H1 (cell line): ENCODE measurements around the gene EVI2B. TPM values are rescaled to one million over a fixed set of nuclear protein-coding genes. Genes with fewer than 3 reads are reported as not detected.

Experiments used
- CTCF ChIA-PET: fragments of 300-600 bp; sonication (Branson Sonifier 250); formaldehyde crosslinking; loops from one replicate; lab custom pipeline; 2021; ENCODE audit not compliant: partially characterized antibody; lab: Charles Lee
- POLR2A ChIA-PET: fragments of 300-600 bp; sonication (Branson Sonifier 250); formaldehyde crosslinking; loops from one replicate; lab custom pipeline; 2021; ENCODE audit warnings: inconsistent platforms; ENCODE audit not compliant: partially characterized antibody; lab: Charles Lee
- DNase-seq, 2 experiments: peaks; one replicate each; pipeline versions ENCODE4 v3.0.0 to v3.0.0-alpha.2; 2010 to 2022; ENCODE audit warnings: low spot score in 2 of 2, low read depth in 1 of 2, mixed read lengths in 1 of 2
- FAIRE-seq: peaks from 2 replicates; lab custom pipeline; 2011; peaks lifted over from hg19 to GRCh38; lab: Jason Lieb, UNC
- H2AFZ ChIP-seq: 2 replicates; pipeline ENCODE4 v1.8.1; 2012; ENCODE audit warnings: low read length, inconsistent platforms
- H2AK5ac ChIP-seq: 2 replicates; pipeline ENCODE4 v1.6.1; 2013; ENCODE audit warnings: low read depth, low read length
- H2BK120ac ChIP-seq: replicated peaks from 2 replicates; pipeline ENCODE3; 2013; ENCODE audit warnings: low read depth, low read length, inconsistent platforms
- H2BK12ac ChIP-seq: 2 replicates; pipeline ENCODE4 v1.6.1; 2013; ENCODE audit warnings: low read depth, low read length
- H2BK15ac ChIP-seq: 2 replicates; pipeline ENCODE4 v1.6.1; 2013; ENCODE audit warnings: low read length
- H2BK20ac ChIP-seq: 2 replicates; pipeline ENCODE4 v1.6.1; 2013; ENCODE audit warnings: low read length
- H2BK5ac ChIP-seq: 2 replicates; pipeline ENCODE4 v1.6.1; 2013; ENCODE audit warnings: low read depth, low read length
- H3K14ac ChIP-seq: 2 replicates; pipeline ENCODE4 v1.6.1; 2013; ENCODE audit warnings: inconsistent platforms; ENCODE audit not compliant: insufficient read length
- H3K18ac ChIP-seq: 2 replicates; pipeline ENCODE4 v1.6.1; 2013; ENCODE audit warnings: low read length; ENCODE audit errors: extremely low read depth
- H3K23ac ChIP-seq: 2 replicates; pipeline ENCODE4 v1.6.1; 2013; ENCODE audit warnings: inconsistent platforms; ENCODE audit not compliant: insufficient read length
- H3K23me2 ChIP-seq: 2 replicates; pipeline ENCODE4 v1.6.1; 2013; ENCODE audit warnings: low read depth, low read length
- H3K27ac ChIP-seq: 2 replicates; pipeline ENCODE4 v1.6.1; 2011; ENCODE audit warnings: low read depth, low read length, inconsistent platforms
- H3K27me3 ChIP-seq, 4 experiments: replicated peaks in 1 of 4; 1 replicate in 1 of 4; 2 replicates in 3 of 4; pipeline versions ENCODE4 v1.6.1 to v1.8.1; 2011 to 2013; ENCODE audit warnings: low read length in 3 of 4, mild to moderate bottlenecking in 3 of 4, inconsistent platforms in 2 of 4, mixed read lengths in 2 of 4, moderate library complexity in 1 of 4; ENCODE audit not compliant: control insufficient read depth in 3 of 4, insufficient read depth in 3 of 4; ENCODE audit errors: extremely low read depth in 1 of 4
- H3K36me3 ChIP-seq, 4 experiments: 2 replicates each; pipeline versions ENCODE4 v1.6.1 to v1.8.1; 2011 to 2013; ENCODE audit warnings: mild to moderate bottlenecking in 4 of 4, low read length in 3 of 4, moderate library complexity in 2 of 4, control low read depth in 1 of 4, inconsistent platforms in 1 of 4; ENCODE audit not compliant: insufficient read depth in 4 of 4, control insufficient read depth in 2 of 4
- H3K4ac ChIP-seq: replicated peaks from 2 replicates; pipeline ENCODE3; 2013; ENCODE audit warnings: low read length, low read depth, mixed read lengths, inconsistent platforms; ENCODE audit not compliant: insufficient read length
- H3K4me1 ChIP-seq, 4 experiments: replicated peaks in 1 of 4; 1 replicate in 1 of 4; 2 replicates in 3 of 4; pipeline versions ENCODE4 v1.6.1 to v1.8.1; 2011 to 2013; ENCODE audit warnings: low read length in 3 of 4, inconsistent platforms in 2 of 4, mixed read lengths in 1 of 4; ENCODE audit not compliant: insufficient read depth in 4 of 4, control insufficient read depth in 3 of 4
- H3K4me2 ChIP-seq, 2 experiments: 2 replicates each; pipeline versions ENCODE4 v1.6.1 to v1.8.1; 2011 to 2013; ENCODE audit warnings: low read depth in 2 of 2, low read length in 2 of 2, control low read depth in 1 of 2, inconsistent platforms in 1 of 2, mild to moderate bottlenecking in 1 of 2; ENCODE audit not compliant: insufficient read depth in 1 of 2
- H3K4me3 ChIP-seq, 4 experiments: fragments of 200-600, 300-600 bp in 1 of 4; sonication (generic), shearing (Covaris generic), sonication (Bioruptor Twin) in 1 of 4; 2 replicates each; pipeline versions ENCODE4 v1.5.1 to v1.8.1; 2011 to 2016; ENCODE audit warnings: low read length in 4 of 4, low read depth in 3 of 4, control low read depth in 2 of 4, inconsistent platforms in 2 of 4, mild to moderate bottlenecking in 2 of 4, mixed read lengths in 1 of 4, moderate library complexity in 1 of 4; ENCODE audit not compliant: insufficient read depth in 2 of 4; ENCODE audit errors: extremely low read depth in 1 of 4
- H3K56ac ChIP-seq: replicated peaks from 2 replicates; pipeline ENCODE3; 2013; ENCODE audit warnings: low read depth, mild to moderate bottlenecking, mixed read lengths, low read length, inconsistent platforms; ENCODE audit not compliant: insufficient read length
- H3K79me1 ChIP-seq: 2 replicates; pipeline ENCODE4 v1.6.1; 2013; ENCODE audit warnings: low read depth, low read length, control low read depth
- H3K79me2 ChIP-seq, 2 experiments: 2 replicates each; pipeline versions ENCODE4 v1.6.1 to v1.8.1; 2012 to 2013; ENCODE audit warnings: low read length in 2 of 2, mild to moderate bottlenecking in 2 of 2, inconsistent platforms in 1 of 2; ENCODE audit not compliant: insufficient read depth in 2 of 2, control insufficient read depth in 1 of 2
- H3K9ac ChIP-seq, 4 experiments: replicated peaks in 1 of 4; 1 replicate in 1 of 4; 2 replicates in 3 of 4; pipeline versions ENCODE4 v1.6.1 to v1.8.1; 2011 to 2013; ENCODE audit warnings: low read depth in 3 of 4, low read length in 3 of 4, control low read depth in 2 of 4, mild to moderate bottlenecking in 2 of 4, moderate library complexity in 2 of 4, inconsistent platforms in 1 of 4; ENCODE audit errors: extremely low read depth in 1 of 4
- H3K9me3 ChIP-seq, 2 experiments: 2 replicates each; pipeline versions ENCODE4 v1.6.1 to v1.8.1; 2012 to 2013; ENCODE audit warnings: mild to moderate bottlenecking in 2 of 2, moderate library complexity in 2 of 2, control low read depth in 1 of 2, inconsistent platforms in 1 of 2, low read depth in 1 of 2, low read length in 1 of 2, mixed read lengths in 1 of 2; ENCODE audit not compliant: insufficient read depth in 2 of 2
- H4K20me1 ChIP-seq, 2 experiments: replicated peaks in 1 of 2; 2 replicates each; pipeline versions ENCODE3 to v1.8.1; 2011 to 2013; ENCODE audit warnings: inconsistent platforms in 2 of 2, low read length in 2 of 2, mild to moderate bottlenecking in 1 of 2; ENCODE audit not compliant: insufficient read depth in 2 of 2, control insufficient read depth in 1 of 2
- H4K5ac ChIP-seq: 2 replicates; pipeline ENCODE4 v1.6.1; 2013; ENCODE audit warnings: low read length, low read depth, mixed read lengths, inconsistent platforms; ENCODE audit not compliant: insufficient read length
- H4K8ac ChIP-seq: 2 replicates; pipeline ENCODE4 v1.8.0; 2013; ENCODE audit warnings: mild to moderate bottlenecking, moderate library complexity, low read length, inconsistent platforms; ENCODE audit not compliant: insufficient read depth; ENCODE audit errors: extremely low read depth
- H4K91ac ChIP-seq: replicated peaks from 2 replicates; pipeline ENCODE3; 2013; ENCODE audit warnings: low read length, mixed read lengths, inconsistent platforms; ENCODE audit not compliant: insufficient read length
- EGR1 ChIP-seq: IDR thresholded peaks from 2 replicates; pipeline ENCODE4 v1.6.1; 2011; ENCODE audit warnings: low read depth, low read length, borderline replicate concordance
- JUND ChIP-seq: IDR thresholded peaks from 2 replicates; pipeline ENCODE4 v1.6.1; 2011; ENCODE audit warnings: mild to moderate bottlenecking, improper control_type of control experiment, low read length
- KDM4A ChIP-seq: IDR thresholded peaks from one replicate; pipeline ENCODE4 v1.7.1; 2012; ENCODE audit warnings: low read depth, mild to moderate bottlenecking, moderate library complexity, low read length, inconsistent platforms; ENCODE audit not compliant: severe bottlenecking
- NANOG ChIP-seq: IDR thresholded peaks from 2 replicates; pipeline ENCODE4 v1.6.1; 2011; ENCODE audit warnings: low read length, low read depth, mild to moderate bottlenecking, inconsistent platforms; ENCODE audit not compliant: insufficient read depth, poor library complexity, severe bottlenecking
- POU5F1 ChIP-seq: IDR thresholded peaks from 2 replicates; pipeline ENCODE4 v1.6.1; 2011; ENCODE audit warnings: low read depth, mild to moderate bottlenecking, low read length, moderate library complexity
- SAP30 ChIP-seq: fragments of 300-600 bp; sonication (generic); IDR thresholded peaks from 2 replicates; pipeline ENCODE4 v1.7.1; 2012; ENCODE audit warnings: low read length, moderate library complexity, mild to moderate bottlenecking, inconsistent platforms; ENCODE audit not compliant: insufficient read depth, insufficient replicate concordance
- SIX5 ChIP-seq: IDR thresholded peaks from 2 replicates; pipeline ENCODE4 v1.6.1; 2011; ENCODE audit warnings: mild to moderate bottlenecking, low read depth, low read length
- YY1 ChIP-seq: IDR thresholded peaks from 2 replicates; pipeline ENCODE4 v1.6.1; 2011; ENCODE audit warnings: low read depth, mild to moderate bottlenecking, low read length
- WGBS, 2 experiments: shearing (Covaris generic) in 1 of 2; methylation state at CpG; one replicate each; pipeline versions ENCODE4 v1.1.6 to v1.1.7; 2013 to 2015; ENCODE audit warnings: low lambda C conversion rate in 2 of 2, mixed read lengths in 2 of 2, inconsistent platforms in 1 of 2, low coverage in 1 of 2, missing lambda C conversion rate in 1 of 2; ENCODE audit not compliant: insufficient replicate concordance in 2 of 2, insufficient coverage in 1 of 2, insufficient read length in 1 of 2; ENCODE audit errors: extremely low coverage in 1 of 2, missing lambda C conversion rate in 1 of 2; 5-methylcytosine and 5-hydroxymethylcytosine counted together
- polyA plus RNA-seq, 7 experiments: library from polyadenylated mRNA; depleted of rRNA in 3 of 7; stranded (reverse) in 5 of 7; unstranded in 2 of 7; fragments of >200 nt in 5 of 7; fragments of 200-250 nt in 2 of 7; gene quantifications; 1 replicate in 5 of 7; 2 replicates in 1 of 7; 4 replicates in 1 of 7; pipeline versions ENCODE4 v1.2.1 to v1.2.3, GENCODE V29; 2011 to 2013; ENCODE audit warnings: missing spikeins in 2 of 7, mixed read lengths in 2 of 7
- total RNA-seq: library from RNA; stranded (reverse); fragmentation: NEBNext Ultra II Directional; extraction: Animal tissue kit (Norgen Biotek cat#: 25700); gene quantifications from 2 replicates; pipeline ENCODE4 v1.2.1, GENCODE V29; 2021

Gene EVI2B
- total and polyA plus RNA-seq, 2 of the 8 experiments (the other 6 are each of a cell fraction or from before 2014, with no cell fraction given) = not detected

GRCh38 chr17:31272236-31272635 is 41.6 kb downstream of the EVI2B start:
- no peak for DNase-seq
- no peak overlapping the region for H4K5ac ChIP-seq
- H3K18ac ChIP-seq = no peak overlapping the region
- no peak overlapping the region for H2BK5ac ChIP-seq
- H3K79me2 ChIP-seq = no peaks in the 10 kb centered on the region
- H2BK120ac ChIP-seq = no peak overlapping the region
- H3K9me3 ChIP-seq = no peaks in the 10 kb centered on the region
- no peak overlapping the region for H3K9ac ChIP-seq
- H2BK20ac ChIP-seq = no peak overlapping the region
- H3K23ac ChIP-seq = no peak overlapping the region
- H3K56ac ChIP-seq = no peak overlapping the region
- no peak overlapping the region for H3K27ac ChIP-seq
- no peaks in the 10 kb centered on the region for H3K23me2 ChIP-seq
- no peak overlapping the region for H3K4me2 ChIP-seq
- no peak overlapping the region for H4K91ac ChIP-seq
- H3K4me3 ChIP-seq = no peak overlapping the region
- H3K4ac ChIP-seq = no peak overlapping the region
- TF ChIP-seq NANOG (no peak), EGR1 (no peak), YY1 (no peak), KDM4A (no peak), SIX5 (no peak), JUND (no peak), SAP30 (no peak), POU5F1 (no peak)
- TF ChIP-seq, all 59 proteins: peak for 0
- H4K8ac ChIP-seq = no peak overlapping the region
- no peak overlapping the region for H3K14ac ChIP-seq
- H2BK15ac ChIP-seq = no peak overlapping the region
- H2AFZ ChIP-seq = no peak overlapping the region
- WGBS, 2 experiments = 91% methylated on average over 1 of the region's 1 CpG; no CpG with 5 or more reads in 1 of the 2 experiments
- no peak overlapping the region for H2AK5ac ChIP-seq
- no peaks in the 10 kb centered on the region for H3K79me1 ChIP-seq
- H3K36me3 ChIP-seq = peaks cover 0 to 6% (median 2%) of the 10 kb centered on the region in 4 experiments; a peak in 2 of 8 replicates
- FAIRE-seq = no peak
- POLR2A ChIA-PET = no interaction called here
- H4K20me1 ChIP-seq = no peaks in the 10 kb centered on the region
- peaks cover 0 to 1% (median 0%) of the 10 kb centered on the region in 4 experiments; a peak in 1 of 7 replicates for H3K27me3 ChIP-seq
- H3K4me1 ChIP-seq = peaks cover 0 to 4% (median 1%) of the 10 kb centered on the region in 4 experiments; a peak in 4 of 7 replicates
- no peak overlapping the region for H2BK12ac ChIP-seq
- CTCF ChIA-PET = no interaction called here
